HL-60/S4 treated with phorbol 12-myristate 13-acetate at 8.2 ng/mL for 4 days and 3 days (cell line): Measurements from ENCODE around the gene PDHB.

Source experiments
- in situ Hi-C: fragments of 300-500 bp; cut with MboI; formaldehyde crosslinking; loops from 2 replicates; pipeline ENCODE4 v1.15.0; 2022; ENCODE audit warnings: low sequenced_read_pairs

Gene PDHB

GRCh38 chr3:58408906-58409305 lies 24.7 kb downstream of the PDHB start:
- in situ Hi-C loops: no loop called here

GRCh38 chr3:58404396-58404795 lies 29.2 kb downstream of the PDHB start:
- in situ Hi-C loops: no loop called here

GRCh38 chr3:58403513-58404109 lies 30.0 kb downstream of the PDHB start:
- in situ Hi-C loops: no loop called here

- in situ Hi-C loops: no loop called here
Measured at GRCh38 chr3:58398669-58399333, 34.8 kb downstream of the PDHB start.

GRCh38 chr3:58394339-58394738 lies 39.3 kb downstream of the PDHB start:
- in situ Hi-C loops: no loop called here

GRCh38 chr3:58392181-58392580 lies 41.5 kb downstream of the PDHB start:
- in situ Hi-C loops: no loop called here

- in situ Hi-C loops: no loop called here
Measured at GRCh38 chr3:58391156-58391865, 42.3 kb downstream of the PDHB start.

- in situ Hi-C loops: no loop called here
Measured at GRCh38 chr3:58388550-58389091, 45.0 kb downstream of the PDHB start.

- in situ Hi-C loops: no loop called here
Measured at GRCh38 chr3:58387650-58388546, 45.7 kb downstream of the PDHB start.

- in situ Hi-C loops: no loop called here
Measured at GRCh38 chr3:58386626-58387365, 46.8 kb downstream of the PDHB start.

- in situ Hi-C loops: no loop called here
Measured at GRCh38 chr3:58384381-58385090, 49.1 kb downstream of the PDHB start.

- in situ Hi-C loops: no loop called here
Measured at GRCh38 chr3:58383904-58384303, 49.7 kb downstream of the PDHB start.

- in situ Hi-C loops: no loop called here
Measured at GRCh38 chr3:58383476-58383875, 50.2 kb downstream of the PDHB start.

GRCh38 chr3:58379351-58380073 lies 54.1 kb downstream of the PDHB start:
- in situ Hi-C loops: no loop called here

- in situ Hi-C loops: no loop called here
Measured at GRCh38 chr3:58377750-58378149, 55.9 kb downstream of the PDHB start.
